ENCODE data around the gene TNFRSF25. TPM values are rescaled to one million over a fixed set of nuclear protein-coding genes. Genes with fewer than 3 reads are reported as not detected.

Gene TNFRSF25
- polyA plus RNA-seq, 2 of the 4 experiments (the other 2 are of a cell fraction): 0.65 to 3.4 TPM

- H3K9me3 ChIP-seq: no peaks in the 10 kb centered on the region
- CTCF ChIA-PET: interaction anchor here (0.7 to 6.7 kb wide), 8 partner anchors 8 to 1142 kb away, joined by 3 to 96 read pairs (median 4); partner anchors contain the start of gene HES2
- H3K4me3 ChIP-seq: no peak overlapping the region
- ATAC-seq (no peak), DNase-seq (ENCODE audit: low read depth in 1 of 2, low spot score in 1 of 2) (no peak), FAIRE-seq (no peak)
- 90% methylated on average over 3 of the region's 7 CpGs for WGBS (ENCODE audit: missing lambda C conversion rate)
- TF ChIP-seq HES2 (IDR thresholded peaks at IDR 0.05): no peak
- no peak for TF ChIP-seq HDAC2 (IDR thresholded peaks at IDR 0.05)
- no peak for TF ChIP-seq HOXB13 (CRISPR knock-in tag; IDR thresholded peaks at IDR 0.05; ENCODE audit: low read depth)
- no peak for TF ChIP-seq KDM5A (IDR thresholded peaks at IDR 0.05)
- no peak for TF ChIP-seq FOSB (CRISPR knock-in tag; IDR thresholded peaks at IDR 0.05)
- no peak for TF ChIP-seq CBX2 (IDR thresholded peaks at IDR 0.05; ENCODE audit: borderline replicate concordance, low read depth)
- TF ChIP-seq CTCF (IDR thresholded peaks at IDR 0.05): no peak
- no peak for TF ChIP-seq RNF2 (IDR thresholded peaks at IDR 0.05; ENCODE audit: borderline replicate concordance, low read depth)
- no peak for TF ChIP-seq HOXA7 (CRISPR knock-in tag; IDR thresholded peaks at IDR 0.05)
- TF ChIP-seq TP53 (CRISPR knock-in tag; IDR thresholded peaks at IDR 0.05): no peak
- TF ChIP-seq KDM1A (IDR thresholded peaks at IDR 0.05; ENCODE audit: low read depth): no peak
- TF ChIP-seq MYC (IDR thresholded peaks at IDR 0.05; ENCODE audit: borderline replicate concordance, low read length): no peak
- no peak for TF ChIP-seq GATA3 (IDR thresholded peaks at IDR 0.05; ENCODE audit: borderline replicate concordance)
- POLR2A ChIA-PET: no interaction called here
- no peak overlapping the region for H3K27ac ChIP-seq
- H3K4me1 ChIP-seq: peaks cover 5% of the 10 kb centered on the region; the same call in 1 of the 3 replicates
- no peak overlapping the region for H3K4me2 ChIP-seq
Observed at GRCh38 chr1:6441586-6441985, 24.4 kb downstream of the TNFRSF25 start.

GRCh38 chr1:6440198-6441126 is 25.5 kb downstream of the TNFRSF25 start:
- Histone ChIP-seq H3K4me2 (peak overlapping the region; percentile 70), H3K4me3 (peak overlapping the region; percentile 42), H3K4me1 (peaks cover 5% of the 10 kb centered on the region; the same call in 1 of the 3 replicates), H3K27ac (0 out of 6 replicates have a peak overlapping the region, but pooled peaks of 1 of the 2 experiments have one; percentile 57), H3K9me3 (no peaks in the 10 kb centered on the region)
- no peak for TF ChIP-seq NFE2L2 (conservative IDR thresholded peaks at IDR 0.05; ENCODE audit: low read length)
- no peak for TF ChIP-seq USF2 (IDR thresholded peaks at IDR 0.05)
- peak; percentile 37 for TF ChIP-seq CTCF (IDR thresholded peaks at IDR 0.05)
- CTCF ChIA-PET: interaction anchor here (0.5 to 6.7 kb wide), 8 partner anchors 9 to 194 kb away, joined by 3 to 96 read pairs (median 4); partner anchors contain the start of genes ESPN and HES2
- POLR2A ChIA-PET: no interaction called here
- ATAC-seq (peak; percentile 47 to 75; a peak in 5 of 6 replicates), FAIRE-seq (no peak), DNase-seq (ENCODE audit: low read depth in 1 of 2, low spot score in 1 of 2) (peak in 1 of 2 experiments; percentile 37)
- WGBS (ENCODE audit: missing lambda C conversion rate): 38% methylated on average over 7 of the region's 101 CpGs
